Smooth muscle cell (in vitro differentiated cells): ENCODE results near the gene CD83. TPM values are rescaled to one million over a fixed set of nuclear protein-coding genes. Genes with fewer than 3 reads are reported as not detected.

Experiments used
- DNase-seq: peaks from one replicate; lab custom pipeline; 2025; ENCODE audit not compliant: unreplicated experiment; lab: John Stamatoyannopoulos, UW
- H2AFZ ChIP-seq: fragments of 200-600 bp; sonication (generic); 2 replicates; pipeline ENCODE4 v1.6.0; 2016; ENCODE audit warnings: antibody characterized with exemption, low read depth, mild to moderate bottlenecking
- H3F3A ChIP-seq: fragments of 200-600 bp; sonication (generic); 2 replicates; pipeline ENCODE4 v1.6.0; 2017; ENCODE audit warnings: antibody characterized with exemption, low read depth
- H3K27ac ChIP-seq: fragments of 200-600 bp; sonication (generic); 2 replicates; pipeline ENCODE4 v1.5.1; 2016; ENCODE audit warnings: low read depth, mild to moderate bottlenecking
- H3K27me3 ChIP-seq: fragments of 200-600 bp; sonication (generic); 2 replicates; pipeline ENCODE4 v1.6.1; 2016; ENCODE audit warnings: low read depth, mild to moderate bottlenecking
- H3K36me3 ChIP-seq: fragments of 200-600 bp; sonication (generic); 2 replicates; pipeline ENCODE4 v1.5.1; 2016; ENCODE audit warnings: low read depth
- H3K4me1 ChIP-seq: fragments of 200-600 bp; sonication (generic); 2 replicates; pipeline ENCODE4 v1.5.1; 2016; ENCODE audit warnings: low read depth
- H3K4me2 ChIP-seq: fragments of 200-600 bp; sonication (generic); 2 replicates; pipeline ENCODE4 v1.6.0; 2016; ENCODE audit warnings: mild to moderate bottlenecking
- H3K4me3 ChIP-seq: fragments of 200-600 bp; sonication (generic); 2 replicates; pipeline ENCODE4 v1.5.1; 2016; ENCODE audit warnings: mild to moderate bottlenecking
- H3K79me2 ChIP-seq: fragments of 200-600 bp; sonication (generic); 2 replicates; pipeline ENCODE4 v1.6.0; 2016; ENCODE audit warnings: low read depth, mild to moderate bottlenecking
- H3K9ac ChIP-seq: fragments of 200-600 bp; sonication (generic); 2 replicates; pipeline ENCODE4 v1.6.0; 2016; ENCODE audit warnings: low read depth
- H3K9me3 ChIP-seq: fragments of 200-600 bp; sonication (generic); replicated peaks from 2 replicates; pipeline ENCODE4 v1.5.1; 2016; ENCODE audit warnings: low read depth
- H4K20me1 ChIP-seq: fragments of 200-600 bp; sonication (generic); 2 replicates; pipeline ENCODE4 v1.6.0; 2016; ENCODE audit warnings: low read depth
- CTCF ChIP-seq: fragments of 200-600 bp; sonication (generic); IDR thresholded peaks from 2 replicates; pipeline ENCODE4 v1.5.1; 2017; ENCODE audit warnings: borderline replicate concordance, mild to moderate bottlenecking, antibody characterized with exemption; ENCODE audit not compliant: insufficient read depth, poor library complexity, severe bottlenecking
- WGBS: methylation state at CpG from one replicate; pipeline ENCODE4 v1.1.7; 2016; ENCODE audit warnings: low lambda C conversion rate; 5-methylcytosine and 5-hydroxymethylcytosine counted together
- polyA plus RNA-seq: library from polyadenylated mRNA; unstranded; fragments of >200 nt; fragmentation: Nextera tagmentation; extraction: Ambion mirVana; gene quantifications from 2 replicates; pipeline ENCODE4 v1.2.1, GENCODE V29; 2016
- total RNA-seq: library from RNA; depleted of rRNA; stranded (reverse); fragments of >200 nt; gene quantifications from 2 replicates; pipeline ENCODE4 v1.2.3, GENCODE V29; 2014

Gene CD83
- total and polyA plus RNA-seq, 2 experiments from 2014 or later = 2.3 to 4.0 TPM

DNA sequence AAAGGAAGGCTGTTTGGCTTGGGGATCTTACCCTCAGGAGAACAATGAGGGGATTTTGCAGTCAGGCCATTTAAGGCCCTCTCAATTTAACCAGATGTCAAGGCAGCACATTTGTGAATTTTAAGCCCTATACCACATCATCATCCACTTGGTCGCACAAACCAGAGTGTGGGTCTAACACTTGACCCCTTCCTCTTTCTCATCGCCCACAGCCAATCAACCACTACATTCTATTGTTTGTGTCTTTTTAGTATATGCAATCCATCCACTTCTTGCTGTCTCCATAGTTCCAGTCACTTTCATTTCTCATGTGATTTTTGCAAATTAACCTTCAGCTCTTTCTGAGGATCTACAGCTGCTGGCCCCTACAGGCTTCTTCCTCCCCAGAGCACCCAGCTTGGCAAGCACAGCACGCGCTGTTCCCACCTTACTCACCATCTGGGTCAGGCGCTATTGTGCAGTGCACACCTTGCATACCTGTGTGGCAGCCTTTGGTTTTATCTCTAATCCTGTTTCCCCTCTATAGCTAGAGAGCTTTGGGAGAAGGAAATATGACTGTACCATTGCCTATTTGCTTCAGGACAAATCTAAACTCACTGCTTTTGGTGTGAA is 32.3 kb upstream of the CD83 start:
- TF ChIP-seq CTCF = no peak

DNA sequence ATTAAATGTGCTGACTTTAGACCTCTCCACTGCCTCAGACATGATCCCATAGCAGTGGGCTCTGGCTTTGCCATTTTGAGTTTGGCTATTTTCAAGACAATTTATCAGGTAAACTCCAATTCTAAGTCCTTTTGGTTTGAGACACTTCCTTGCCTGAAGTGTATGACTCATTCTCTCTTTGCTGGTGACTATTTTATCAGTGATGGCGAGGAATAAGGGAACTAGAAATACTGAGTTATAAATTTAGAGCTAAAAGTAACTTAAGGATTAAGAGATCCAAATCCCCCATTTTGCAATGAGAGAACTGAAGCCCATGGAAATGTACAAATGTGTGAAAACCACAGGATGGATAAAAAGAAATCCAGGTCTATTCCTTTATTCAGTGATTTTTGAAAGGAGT is 30.9 kb upstream of the CD83 start:
- no peak for TF ChIP-seq CTCF
- WGBS = 6% methylated on average over 1 of the region's 1 CpG
- Histone ChIP-seq H4K20me1 (no peaks in the 10 kb centered on the region), H2AFZ (no peak overlapping the region), H3K4me2 (no peak overlapping the region), H3K27me3 (peaks cover 3% of the 10 kb centered on the region), H3K79me2 (no peaks in the 10 kb centered on the region), H3K4me1 (peaks cover 5% of the 10 kb centered on the region), H3K27ac (no peak overlapping the region), H3K9ac (no peak overlapping the region), H3F3A (no peaks in the 10 kb centered on the region), H3K9me3 (no peaks in the 10 kb centered on the region), H3K4me3 (no peak overlapping the region), H3K36me3 (no peaks in the 10 kb centered on the region)
- DNase-seq = no peak

More for the DNA sequence above, 32.3 kb upstream of the CD83 start:
- Histone ChIP-seq H3K9me3 (no peaks in the 10 kb centered on the region), H3K79me2 (no peaks in the 10 kb centered on the region), H4K20me1 (no peaks in the 10 kb centered on the region), H3K9ac (no peak overlapping the region), H3K27ac (no peak overlapping the region), H2AFZ (no peak overlapping the region), H3K4me2 (no peak overlapping the region), H3K4me3 (no peak overlapping the region), H3K36me3 (no peaks in the 10 kb centered on the region), H3K27me3 (peaks cover 3% of the 10 kb centered on the region), H3F3A (peaks cover 5% of the 10 kb centered on the region), H3K4me1 (peaks cover 5% of the 10 kb centered on the region)
- DNase-seq = no peak
- 95% methylated on average over 5 of the region's 5 CpGs for WGBS

DNA sequence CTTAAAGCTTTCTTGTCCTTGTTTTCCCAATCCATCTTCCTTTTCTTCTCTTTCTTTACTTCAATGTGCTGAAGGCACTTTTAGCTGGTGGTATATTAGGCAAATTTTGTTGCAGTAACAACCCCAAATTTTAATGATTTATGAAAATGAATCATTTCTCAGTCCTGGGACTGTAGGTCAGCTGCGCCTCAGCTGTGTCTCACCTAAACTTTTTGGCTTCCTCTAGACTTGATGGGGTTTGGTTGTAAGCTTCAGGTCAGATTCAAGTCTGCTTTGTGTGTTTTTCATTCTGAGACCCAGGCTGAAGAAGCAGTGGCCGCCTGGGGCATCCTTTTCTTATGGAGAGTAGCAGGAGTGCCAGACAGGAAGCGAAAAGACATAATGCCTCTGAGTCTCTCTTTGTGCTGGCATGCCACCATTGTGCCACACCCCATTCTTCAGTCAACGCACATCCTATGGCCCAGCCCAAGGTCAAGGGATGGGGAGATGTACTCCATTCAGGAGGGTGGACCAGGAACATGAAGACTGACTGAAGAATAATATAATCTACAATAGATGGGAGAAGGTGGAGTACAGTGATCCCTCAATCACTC is 28.9 kb upstream of the CD83 start:
- peaks cover 3% of the 10 kb centered on the region for H3K27me3 ChIP-seq
- no peak overlapping the region for H3K27ac ChIP-seq
- 84% methylated on average over 4 of the region's 4 CpGs for WGBS
- no peaks in the 10 kb centered on the region for H3F3A ChIP-seq
- no peak overlapping the region for H3K9ac ChIP-seq
- no peaks in the 10 kb centered on the region for H3K36me3 ChIP-seq
- H3K4me1 ChIP-seq = peaks cover 5% of the 10 kb centered on the region
- no peaks in the 10 kb centered on the region for H3K79me2 ChIP-seq
- no peak overlapping the region for H3K4me2 ChIP-seq
- TF ChIP-seq CTCF = no peak
- H2AFZ ChIP-seq = no peak overlapping the region
- H3K9me3 ChIP-seq = no peaks in the 10 kb centered on the region
- no peak for DNase-seq
- no peak overlapping the region for H3K4me3 ChIP-seq
- H4K20me1 ChIP-seq = no peaks in the 10 kb centered on the region

GRCh38 chr6:14089224-14089623 is 28.3 kb upstream of the CD83 start:
- Histone ChIP-seq H3K79me2 (no peaks in the 10 kb centered on the region), H3K27ac (no peak overlapping the region), H3K9ac (no peak overlapping the region), H3K4me1 (peaks cover 5% of the 10 kb centered on the region), H3K4me2 (no peak overlapping the region), H2AFZ (no peak overlapping the region), H3K4me3 (no peak overlapping the region), H4K20me1 (no peaks in the 10 kb centered on the region), H3K9me3 (no peaks in the 10 kb centered on the region), H3F3A (no peaks in the 10 kb centered on the region), H3K36me3 (no peaks in the 10 kb centered on the region), H3K27me3 (peaks cover 3% of the 10 kb centered on the region)
- TF ChIP-seq CTCF = no peak
- no peak for DNase-seq
- WGBS = 92% methylated on average over 7 of the region's 7 CpGs
